Stimulated activated CD4-positive, alpha-beta T cell treated with anti-CD3 and anti-CD28 coated beads, Interleukin-1b, Interleukin-23, amount 100 ng/mL, for 24 hours (primary cell): ENCODE data around the gene SPTSSB.

Experiments used
- DNase-seq, 4 experiments: peaks; one replicate each; pipeline ENCODE4 v3.0.0-alpha.2; 2020; ENCODE audit warnings: low read depth in 4 of 4, low spot score in 1 of 4

Gene SPTSSB

GRCh38 chr3:161339517-161340500 is 31.5 kb downstream of the SPTSSB start:
- no peak for DNase-seq

GRCh38 chr3:161337311-161337710 is 34.0 kb downstream of the SPTSSB start:
- DNase-seq, result no peak

GRCh38 chr3:161336661-161337060 is 34.7 kb downstream of the SPTSSB start:
- DNase-seq, result no peak

GRCh38 chr3:161333696-161334095 is 37.6 kb downstream of the SPTSSB start:
- DNase-seq, result no peak

- DNase-seq, result no peak
Measured at GRCh38 chr3:161332792-161333191, 38.5 kb downstream of the SPTSSB start.

GRCh38 chr3:161325059-161325458 is 46.3 kb downstream of the SPTSSB start:
- DNase-seq, result no peak

- no peak for DNase-seq
Measured at GRCh38 chr3:161323926-161324621, 47.2 kb downstream of the SPTSSB start.

GRCh38 chr3:161322781-161323568 is 48.3 kb downstream of the SPTSSB start:
- DNase-seq, result no peak

GRCh38 chr3:161320837-161321236 is 50.5 kb downstream of the SPTSSB start:
- DNase-seq, result no peak

- no peak for DNase-seq
Measured at GRCh38 chr3:161319867-161320266, 51.5 kb downstream of the SPTSSB start.

- DNase-seq, result no peak
Measured at GRCh38 chr3:161317077-161317476, 54.2 kb downstream of the SPTSSB start.

GRCh38 chr3:161316006-161316689 is 55.2 kb downstream of the SPTSSB start:
- DNase-seq, result no peak

GRCh38 chr3:161314836-161315395 is 56.4 kb downstream of the SPTSSB start:
- no peak for DNase-seq

GRCh38 chr3:161310649-161311423 is 60.5 kb downstream of the SPTSSB start:
- peak in 2 of 4 experiments; percentile 4 to 21 for DNase-seq

- DNase-seq, result peak in 1 of 4 experiments; percentile 1
Measured at GRCh38 chr3:161305095-161305991, 66.0 kb downstream of the SPTSSB start.

- no peak for DNase-seq
Measured at GRCh38 chr3:161296814-161297213, 74.5 kb downstream of the SPTSSB start.

- no peak for DNase-seq
Measured at GRCh38 chr3:161295325-161295724, 76.0 kb downstream of the SPTSSB start.
